H1 (cell line): ENCODE results near the gene DECR2. TPM values are rescaled to one million over a fixed set of nuclear protein-coding genes. Genes with fewer than 3 reads are reported as not detected.

Experiments
- CTCF ChIA-PET: fragments of 300-600 bp; sonication (Branson Sonifier 250); formaldehyde crosslinking; loops from one replicate; lab custom pipeline; 2021; ENCODE audit not compliant: partially characterized antibody; lab: Charles Lee
- POLR2A ChIA-PET: fragments of 300-600 bp; sonication (Branson Sonifier 250); formaldehyde crosslinking; loops from one replicate; lab custom pipeline; 2021; ENCODE audit warnings: inconsistent platforms; ENCODE audit not compliant: partially characterized antibody; lab: Charles Lee
- DNase-seq, 2 experiments: peaks; one replicate each; pipeline versions ENCODE4 v3.0.0 to v3.0.0-alpha.2; 2010 to 2022; ENCODE audit warnings: low spot score in 2 of 2, low read depth in 1 of 2, mixed read lengths in 1 of 2
- FAIRE-seq: peaks from 2 replicates; lab custom pipeline; 2011; peaks lifted over from hg19 to GRCh38; lab: Jason Lieb, UNC
- H2AFZ ChIP-seq: 2 replicates; pipeline ENCODE4 v1.8.1; 2012; ENCODE audit warnings: low read length, inconsistent platforms
- H2AK5ac ChIP-seq: 2 replicates; pipeline ENCODE4 v1.6.1; 2013; ENCODE audit warnings: low read depth, low read length
- H2BK120ac ChIP-seq: replicated peaks from 2 replicates; pipeline ENCODE3; 2013; ENCODE audit warnings: low read depth, low read length, inconsistent platforms
- H2BK12ac ChIP-seq: 2 replicates; pipeline ENCODE4 v1.6.1; 2013; ENCODE audit warnings: low read depth, low read length
- H2BK15ac ChIP-seq: 2 replicates; pipeline ENCODE4 v1.6.1; 2013; ENCODE audit warnings: low read length
- H2BK20ac ChIP-seq: 2 replicates; pipeline ENCODE4 v1.6.1; 2013; ENCODE audit warnings: low read length
- H2BK5ac ChIP-seq: 2 replicates; pipeline ENCODE4 v1.6.1; 2013; ENCODE audit warnings: low read depth, low read length
- H3K14ac ChIP-seq: 2 replicates; pipeline ENCODE4 v1.6.1; 2013; ENCODE audit warnings: inconsistent platforms; ENCODE audit not compliant: insufficient read length
- H3K18ac ChIP-seq: 2 replicates; pipeline ENCODE4 v1.6.1; 2013; ENCODE audit warnings: low read length; ENCODE audit errors: extremely low read depth
- H3K23ac ChIP-seq: 2 replicates; pipeline ENCODE4 v1.6.1; 2013; ENCODE audit warnings: inconsistent platforms; ENCODE audit not compliant: insufficient read length
- H3K23me2 ChIP-seq: 2 replicates; pipeline ENCODE4 v1.6.1; 2013; ENCODE audit warnings: low read depth, low read length
- H3K27ac ChIP-seq: 2 replicates; pipeline ENCODE4 v1.6.1; 2011; ENCODE audit warnings: low read depth, low read length, inconsistent platforms
- H3K27me3 ChIP-seq, 4 experiments: replicated peaks in 1 of 4; 1 replicate in 1 of 4; 2 replicates in 3 of 4; pipeline versions ENCODE4 v1.6.1 to v1.8.1; 2011 to 2013; ENCODE audit warnings: low read length in 3 of 4, mild to moderate bottlenecking in 3 of 4, inconsistent platforms in 2 of 4, mixed read lengths in 2 of 4, moderate library complexity in 1 of 4; ENCODE audit not compliant: control insufficient read depth in 3 of 4, insufficient read depth in 3 of 4; ENCODE audit errors: extremely low read depth in 1 of 4
- H3K36me3 ChIP-seq, 4 experiments: 2 replicates each; pipeline versions ENCODE4 v1.6.1 to v1.8.1; 2011 to 2013; ENCODE audit warnings: mild to moderate bottlenecking in 4 of 4, low read length in 3 of 4, moderate library complexity in 2 of 4, control low read depth in 1 of 4, inconsistent platforms in 1 of 4; ENCODE audit not compliant: insufficient read depth in 4 of 4, control insufficient read depth in 2 of 4
- H3K4ac ChIP-seq: replicated peaks from 2 replicates; pipeline ENCODE3; 2013; ENCODE audit warnings: low read length, low read depth, mixed read lengths, inconsistent platforms; ENCODE audit not compliant: insufficient read length
- H3K4me1 ChIP-seq, 4 experiments: replicated peaks in 1 of 4; 1 replicate in 1 of 4; 2 replicates in 3 of 4; pipeline versions ENCODE4 v1.6.1 to v1.8.1; 2011 to 2013; ENCODE audit warnings: low read length in 3 of 4, inconsistent platforms in 2 of 4, mixed read lengths in 1 of 4; ENCODE audit not compliant: insufficient read depth in 4 of 4, control insufficient read depth in 3 of 4
- H3K4me2 ChIP-seq, 2 experiments: 2 replicates each; pipeline versions ENCODE4 v1.6.1 to v1.8.1; 2011 to 2013; ENCODE audit warnings: low read depth in 2 of 2, low read length in 2 of 2, control low read depth in 1 of 2, inconsistent platforms in 1 of 2, mild to moderate bottlenecking in 1 of 2; ENCODE audit not compliant: insufficient read depth in 1 of 2
- H3K4me3 ChIP-seq, 4 experiments: fragments of 200-600, 300-600 bp in 1 of 4; sonication (generic), shearing (Covaris generic), sonication (Bioruptor Twin) in 1 of 4; 2 replicates each; pipeline versions ENCODE4 v1.5.1 to v1.8.1; 2011 to 2016; ENCODE audit warnings: low read length in 4 of 4, low read depth in 3 of 4, control low read depth in 2 of 4, inconsistent platforms in 2 of 4, mild to moderate bottlenecking in 2 of 4, mixed read lengths in 1 of 4, moderate library complexity in 1 of 4; ENCODE audit not compliant: insufficient read depth in 2 of 4; ENCODE audit errors: extremely low read depth in 1 of 4
- H3K56ac ChIP-seq: replicated peaks from 2 replicates; pipeline ENCODE3; 2013; ENCODE audit warnings: low read depth, mild to moderate bottlenecking, mixed read lengths, low read length, inconsistent platforms; ENCODE audit not compliant: insufficient read length
- H3K79me1 ChIP-seq: 2 replicates; pipeline ENCODE4 v1.6.1; 2013; ENCODE audit warnings: low read depth, low read length, control low read depth
- H3K79me2 ChIP-seq, 2 experiments: 2 replicates each; pipeline versions ENCODE4 v1.6.1 to v1.8.1; 2012 to 2013; ENCODE audit warnings: low read length in 2 of 2, mild to moderate bottlenecking in 2 of 2, inconsistent platforms in 1 of 2; ENCODE audit not compliant: insufficient read depth in 2 of 2, control insufficient read depth in 1 of 2
- H3K9ac ChIP-seq, 4 experiments: replicated peaks in 1 of 4; 1 replicate in 1 of 4; 2 replicates in 3 of 4; pipeline versions ENCODE4 v1.6.1 to v1.8.1; 2011 to 2013; ENCODE audit warnings: low read depth in 3 of 4, low read length in 3 of 4, control low read depth in 2 of 4, mild to moderate bottlenecking in 2 of 4, moderate library complexity in 2 of 4, inconsistent platforms in 1 of 4; ENCODE audit errors: extremely low read depth in 1 of 4
- H3K9me3 ChIP-seq, 2 experiments: 2 replicates each; pipeline versions ENCODE4 v1.6.1 to v1.8.1; 2012 to 2013; ENCODE audit warnings: mild to moderate bottlenecking in 2 of 2, moderate library complexity in 2 of 2, control low read depth in 1 of 2, inconsistent platforms in 1 of 2, low read depth in 1 of 2, low read length in 1 of 2, mixed read lengths in 1 of 2; ENCODE audit not compliant: insufficient read depth in 2 of 2
- H4K20me1 ChIP-seq, 2 experiments: replicated peaks in 1 of 2; 2 replicates each; pipeline versions ENCODE3 to v1.8.1; 2011 to 2013; ENCODE audit warnings: inconsistent platforms in 2 of 2, low read length in 2 of 2, mild to moderate bottlenecking in 1 of 2; ENCODE audit not compliant: insufficient read depth in 2 of 2, control insufficient read depth in 1 of 2
- H4K5ac ChIP-seq: 2 replicates; pipeline ENCODE4 v1.6.1; 2013; ENCODE audit warnings: low read length, low read depth, mixed read lengths, inconsistent platforms; ENCODE audit not compliant: insufficient read length
- H4K8ac ChIP-seq: 2 replicates; pipeline ENCODE4 v1.8.0; 2013; ENCODE audit warnings: mild to moderate bottlenecking, moderate library complexity, low read length, inconsistent platforms; ENCODE audit not compliant: insufficient read depth; ENCODE audit errors: extremely low read depth
- H4K91ac ChIP-seq: replicated peaks from 2 replicates; pipeline ENCODE3; 2013; ENCODE audit warnings: low read length, mixed read lengths, inconsistent platforms; ENCODE audit not compliant: insufficient read length
- RNF2 ChIP-seq: fragments of 200-900, 300-1000 bp; sonication (generic); IDR thresholded peaks from 2 replicates; pipeline ENCODE4 v1.7.1; 2016; ENCODE audit warnings: borderline replicate concordance, low read depth, mild to moderate bottlenecking, antibody characterized with exemption, low read length; ENCODE audit not compliant: poor library complexity, severe bottlenecking; ENCODE audit errors: missing control alignments
- SIX5 ChIP-seq: IDR thresholded peaks from 2 replicates; pipeline ENCODE4 v1.6.1; 2011; ENCODE audit warnings: mild to moderate bottlenecking, low read depth, low read length
- SP2 ChIP-seq: IDR thresholded peaks from 2 replicates; pipeline ENCODE4 v1.6.1; 2012; ENCODE audit warnings: mild to moderate bottlenecking, low read length, inconsistent platforms
- SRF ChIP-seq: IDR thresholded peaks from 2 replicates; pipeline ENCODE4 v1.6.1; 2011; ENCODE audit warnings: mild to moderate bottlenecking, low read depth, low read length, moderate library complexity
- ZNF274 ChIP-seq: IDR thresholded peaks from 2 replicates; pipeline ENCODE4 v1.7.0; 2012; ENCODE audit warnings: low read length, borderline replicate concordance; ENCODE audit errors: extremely low read depth
- WGBS, 2 experiments: shearing (Covaris generic) in 1 of 2; methylation state at CpG; one replicate each; pipeline versions ENCODE4 v1.1.6 to v1.1.7; 2013 to 2015; ENCODE audit warnings: low lambda C conversion rate in 2 of 2, mixed read lengths in 2 of 2, inconsistent platforms in 1 of 2, low coverage in 1 of 2, missing lambda C conversion rate in 1 of 2; ENCODE audit not compliant: insufficient replicate concordance in 2 of 2, insufficient coverage in 1 of 2, insufficient read length in 1 of 2; ENCODE audit errors: extremely low coverage in 1 of 2, missing lambda C conversion rate in 1 of 2; 5-methylcytosine and 5-hydroxymethylcytosine counted together
- polyA plus RNA-seq, 7 experiments: library from polyadenylated mRNA; depleted of rRNA in 3 of 7; stranded (reverse) in 5 of 7; unstranded in 2 of 7; fragments of >200 nt in 5 of 7; fragments of 200-250 nt in 2 of 7; gene quantifications; 1 replicate in 5 of 7; 2 replicates in 1 of 7; 4 replicates in 1 of 7; pipeline versions ENCODE4 v1.2.1 to v1.2.3, GENCODE V29; 2011 to 2013; ENCODE audit warnings: missing spikeins in 2 of 7, mixed read lengths in 2 of 7
- total RNA-seq: library from RNA; stranded (reverse); fragmentation: NEBNext Ultra II Directional; extraction: Animal tissue kit (Norgen Biotek cat#: 25700); gene quantifications from 2 replicates; pipeline ENCODE4 v1.2.1, GENCODE V29; 2021

DECR2 gene
- total and polyA plus RNA-seq, 2 of the 8 experiments (the other 6 are each of a cell fraction or from before 2014, with no cell fraction given): 28.2 to 39.9 TPM

DNA sequence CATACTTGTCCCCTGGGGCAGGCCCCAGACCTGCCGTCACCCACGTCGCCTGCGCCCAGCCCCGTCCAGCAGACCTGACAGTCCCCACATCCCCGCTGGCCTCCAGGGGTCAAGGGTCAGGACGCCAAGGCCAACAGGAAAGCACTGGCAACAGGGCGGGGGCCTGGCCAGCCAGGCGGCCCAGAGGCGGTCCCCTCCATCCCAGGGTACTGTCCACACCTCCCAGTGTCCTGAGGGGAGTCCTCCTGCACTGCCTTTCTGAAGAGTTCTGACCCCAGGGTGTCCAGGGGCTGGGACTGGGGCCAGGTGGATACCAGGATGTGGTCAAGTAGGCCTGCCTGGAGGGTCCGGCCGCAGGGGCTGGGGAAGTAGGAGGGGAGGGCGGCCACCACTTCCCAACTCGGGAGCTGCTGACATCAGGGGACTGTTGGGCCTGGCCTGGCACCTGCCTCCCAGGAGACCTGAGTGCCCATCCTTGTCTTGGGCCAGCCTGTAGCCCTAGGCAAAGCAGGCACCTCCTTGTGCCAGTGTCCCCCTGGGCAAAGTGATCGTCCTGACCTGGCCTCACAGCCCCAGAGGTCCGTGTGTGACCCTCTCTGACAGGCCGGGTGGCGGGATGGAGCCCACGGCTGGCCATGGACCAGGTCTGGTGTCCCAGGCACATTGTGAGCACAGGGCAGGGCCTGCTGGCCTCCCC lies 42.5 kb upstream of the DECR2 start:
- no peak overlapping the region for H2BK20ac ChIP-seq
- no peaks in the 10 kb centered on the region for H3K79me2 ChIP-seq
- 96% methylated on average over 15 of the region's 19 CpGs; no CpG with 5 or more reads in 1 of the 2 experiments for WGBS, 2 experiments
- no peak overlapping the region for H3K4me2 ChIP-seq
- DNase-seq (no peak), FAIRE-seq (no peak)
- no peaks in the 10 kb centered on the region for H3K9me3 ChIP-seq
- no peak overlapping the region for H2AFZ ChIP-seq
- no peak overlapping the region for H3K23ac ChIP-seq
- no peak overlapping the region for H3K9ac ChIP-seq
- H3K14ac ChIP-seq: no peak overlapping the region
- ChIA-PET CTCF (no interaction called here), POLR2A (interaction anchor here (0.9 to 1.3 kb wide), 2 partner anchors 131 to 172 kb away, joined by 3 read pairs; no protein-coding TSS in a partner anchor)
- H3K23me2 ChIP-seq: no peaks in the 10 kb centered on the region
- no peak overlapping the region for H2BK5ac ChIP-seq
- H4K5ac ChIP-seq: no peak overlapping the region
- no peak overlapping the region for H4K91ac ChIP-seq
- H2BK15ac ChIP-seq: no peak overlapping the region
- no peak overlapping the region for H4K8ac ChIP-seq
- H3K27me3 ChIP-seq: no peaks in the 10 kb centered on the region
- H2BK12ac ChIP-seq: no peak overlapping the region
- H3K27ac ChIP-seq: no peak overlapping the region
- no peak overlapping the region for H2BK120ac ChIP-seq
- no peaks in the 10 kb centered on the region for H3K79me1 ChIP-seq
- no peak overlapping the region for H3K56ac ChIP-seq
- no peak overlapping the region for H3K4ac ChIP-seq
- no peaks in the 10 kb centered on the region for H3K36me3 ChIP-seq
- no peak overlapping the region for H2AK5ac ChIP-seq
- no peak overlapping the region for H3K18ac ChIP-seq
- no peak overlapping the region for H3K4me3 ChIP-seq
- no peaks in the 10 kb centered on the region; a peak in 2 of 7 replicates for H3K4me1 ChIP-seq
- peaks cover 0 to 3% of the 10 kb centered on the region in 2 experiments for H4K20me1 ChIP-seq
- TF ChIP-seq SIX5 (no peak), SP2 (no peak), ZNF274 (no peak), RNF2 (no peak), SRF (no peak)
